Fibroblast of skin of left biceps (primary cell): Measurements from ENCODE around the gene PTK6.
"Not testable (repeated sequence)": the region's sequence is repeated elsewhere in the genome, so short reads cannot be mapped to it uniquely, and the experiment has no call there.

Source experiments
- DNase-seq, 2 experiments: peaks; one replicate each; pipeline ENCODE4 v3.0.0-alpha.2; 2013; ENCODE audit warnings: low read depth in 2 of 2

The PTK6 gene

DNA sequence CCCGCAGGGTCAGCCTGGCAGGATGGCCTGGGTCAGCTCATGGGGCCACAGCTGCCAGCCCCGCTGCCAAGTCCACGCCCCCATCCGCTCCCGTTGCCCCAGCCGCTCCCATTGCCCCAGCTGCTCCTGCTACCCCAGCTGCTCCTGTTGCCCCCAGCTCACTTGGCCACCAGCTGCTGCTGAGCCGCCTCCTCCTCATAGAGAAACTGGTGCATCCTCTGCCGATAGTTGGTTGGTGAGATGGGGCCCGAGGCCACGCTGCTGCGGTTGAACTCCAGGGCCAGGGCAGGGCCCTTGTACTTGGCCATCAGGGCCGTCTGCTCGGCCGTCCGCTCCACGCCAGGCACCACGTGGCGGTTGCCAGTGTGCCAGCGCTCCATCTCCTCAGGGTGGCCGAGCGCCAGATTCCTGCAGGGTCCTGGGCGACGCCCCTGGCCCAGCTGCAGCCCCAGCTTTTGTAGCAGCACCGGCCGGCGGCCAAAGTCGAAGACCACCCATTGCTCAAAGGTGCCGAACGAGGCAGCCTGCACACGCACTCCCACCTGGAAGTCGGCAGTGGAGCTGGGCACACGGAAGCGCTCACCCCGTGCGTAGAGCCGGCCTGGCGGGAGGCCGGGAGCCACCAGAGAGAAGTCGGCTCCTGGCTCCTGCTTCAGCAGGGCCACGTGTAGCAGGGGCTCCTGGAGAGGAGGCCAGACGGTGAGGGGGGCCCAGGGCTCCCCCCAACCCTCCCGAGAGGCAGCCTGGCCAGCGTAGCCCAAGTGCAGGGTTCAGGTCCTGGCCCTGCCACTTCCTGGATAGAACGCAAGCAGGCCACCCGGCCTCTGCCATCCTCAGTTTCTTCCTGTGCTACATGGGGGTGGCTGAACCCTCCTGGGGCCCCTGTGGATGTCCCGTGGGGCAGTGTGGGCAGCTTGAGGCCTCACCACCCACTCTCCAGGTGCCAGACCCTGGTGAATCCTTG, 32.1 kb upstream of the PTK6 start:
- no peak for DNase-seq

DNA sequence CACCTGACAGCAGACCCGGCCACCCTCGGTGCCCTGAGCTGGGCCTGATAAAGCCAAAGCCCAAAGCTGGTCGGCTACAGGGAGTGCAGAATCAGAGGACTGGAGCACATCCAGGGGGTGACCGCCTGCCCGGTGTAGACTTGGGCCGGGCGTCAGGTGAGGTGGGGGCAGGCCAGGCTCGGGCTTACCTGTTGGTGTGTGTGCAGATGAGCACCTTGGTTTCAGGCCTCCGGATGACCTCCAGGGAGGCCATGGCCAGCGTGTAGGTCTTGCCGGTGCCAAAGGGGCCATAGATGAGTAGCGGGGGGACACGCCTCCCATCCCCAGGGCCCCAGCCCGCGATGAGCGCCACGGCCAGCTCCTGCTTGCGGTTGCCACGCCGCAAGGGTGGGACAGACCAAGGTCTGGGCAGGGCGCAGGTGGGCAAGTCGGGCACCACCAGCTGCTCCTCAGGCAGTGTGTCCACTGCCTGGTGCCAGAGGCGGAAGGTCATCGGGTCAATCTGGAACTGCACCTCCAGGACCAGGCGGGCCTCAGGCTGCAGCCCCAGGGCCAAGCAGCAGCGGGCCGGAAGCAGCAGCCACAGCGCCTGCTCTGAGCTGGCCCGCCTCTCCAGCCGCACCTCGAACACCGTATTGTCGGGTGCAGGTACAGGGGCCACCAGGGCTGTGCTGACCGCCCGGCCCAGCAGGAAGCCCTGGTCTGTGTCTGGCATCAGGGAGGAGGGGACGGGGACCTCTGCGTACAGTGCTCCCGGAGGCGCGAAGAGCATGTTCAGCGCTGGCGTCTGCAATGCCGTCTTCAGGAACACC, 31.2 kb upstream of the PTK6 start:
- no peak for DNase-seq

DNA sequence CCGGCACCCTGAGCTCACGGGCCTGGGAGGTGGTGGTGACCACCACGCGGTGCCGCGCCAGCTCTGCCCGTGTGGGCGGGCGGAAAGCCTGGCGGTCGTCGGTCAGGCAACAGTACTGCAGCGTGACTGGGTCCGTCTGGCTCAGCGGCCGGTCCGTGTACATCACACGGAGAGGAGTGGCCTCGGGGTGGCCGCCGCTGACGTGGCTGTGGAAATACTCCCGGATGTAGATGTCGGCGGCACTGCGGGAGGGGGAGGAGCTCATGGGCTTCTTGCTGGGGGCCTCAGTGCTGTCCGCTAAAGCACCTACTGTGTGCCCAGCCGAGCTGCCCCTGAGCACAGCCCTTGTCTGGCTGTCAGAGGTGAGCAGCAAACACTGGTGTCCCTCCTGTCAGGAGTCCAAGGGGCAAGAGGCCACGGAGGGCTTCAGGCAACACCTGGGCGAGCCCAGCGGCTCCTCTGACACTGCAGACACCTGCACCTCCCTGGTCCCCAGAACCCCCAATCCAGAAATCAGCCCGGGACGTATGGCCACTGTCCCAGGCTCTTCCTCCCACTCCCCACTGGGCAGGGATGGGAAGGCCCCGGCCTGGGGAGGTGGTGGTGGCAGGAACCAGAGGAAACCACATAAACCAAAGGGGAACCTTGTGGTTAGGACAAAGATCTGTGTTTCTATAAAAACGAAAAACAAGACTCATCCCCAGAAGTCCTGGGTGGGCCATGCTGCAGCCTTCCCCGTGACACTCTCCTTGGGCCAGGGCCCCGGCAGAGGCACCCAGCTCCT, 30.4 kb upstream of the PTK6 start:
- DNase-seq, result no peak

DNA sequence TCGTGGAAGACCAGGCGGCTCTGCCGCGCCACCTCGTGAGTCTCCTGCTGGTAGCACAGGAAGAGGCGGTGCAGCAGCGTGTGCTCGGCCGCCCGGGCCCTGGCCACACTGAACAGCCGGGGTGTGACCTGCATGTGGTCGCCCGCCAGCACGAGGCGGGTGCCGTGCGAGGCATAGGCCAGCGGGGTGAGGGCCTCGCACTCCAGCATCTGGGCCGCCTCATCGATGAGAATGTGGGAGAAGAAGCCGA, 29.9 kb upstream of the PTK6 start:
- DNase-seq, result no peak

DNA sequence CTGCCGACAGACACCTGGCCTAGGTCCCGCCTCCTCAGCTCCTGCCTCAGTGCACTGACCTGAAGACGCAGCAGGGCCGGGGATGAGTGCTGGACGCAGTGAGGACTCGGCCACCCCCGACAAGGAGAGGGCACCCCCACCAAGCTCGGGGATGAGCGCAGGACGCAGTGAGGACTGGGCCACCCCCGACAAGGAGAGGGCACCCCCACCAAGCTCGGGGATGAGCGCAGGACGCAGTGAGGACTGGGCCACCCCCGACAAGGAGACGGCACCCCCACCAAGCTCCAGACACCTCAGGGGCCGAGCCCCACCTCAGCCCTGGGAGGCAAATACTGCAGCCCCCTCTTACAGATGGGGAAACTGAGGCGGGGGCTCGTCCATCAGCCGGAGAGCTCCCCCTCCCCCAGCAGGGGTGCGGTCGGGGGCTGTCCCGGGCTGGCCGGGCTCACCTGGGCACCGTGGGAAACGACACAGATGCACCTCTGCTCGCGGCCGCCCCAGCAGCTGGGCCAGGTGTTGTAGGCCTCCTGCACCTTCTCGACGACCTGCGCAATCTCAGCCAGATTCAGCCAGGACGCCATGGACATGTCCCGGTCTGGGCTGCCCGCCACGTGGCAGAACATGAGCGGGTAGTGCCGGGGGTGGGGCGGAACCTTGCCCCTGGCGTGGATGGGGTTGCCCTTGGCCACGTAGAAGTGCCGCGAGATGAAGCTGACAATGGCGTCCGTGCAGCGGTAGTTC, 29.4 kb upstream of the PTK6 start:
- DNase-seq, result no peak

DNA sequence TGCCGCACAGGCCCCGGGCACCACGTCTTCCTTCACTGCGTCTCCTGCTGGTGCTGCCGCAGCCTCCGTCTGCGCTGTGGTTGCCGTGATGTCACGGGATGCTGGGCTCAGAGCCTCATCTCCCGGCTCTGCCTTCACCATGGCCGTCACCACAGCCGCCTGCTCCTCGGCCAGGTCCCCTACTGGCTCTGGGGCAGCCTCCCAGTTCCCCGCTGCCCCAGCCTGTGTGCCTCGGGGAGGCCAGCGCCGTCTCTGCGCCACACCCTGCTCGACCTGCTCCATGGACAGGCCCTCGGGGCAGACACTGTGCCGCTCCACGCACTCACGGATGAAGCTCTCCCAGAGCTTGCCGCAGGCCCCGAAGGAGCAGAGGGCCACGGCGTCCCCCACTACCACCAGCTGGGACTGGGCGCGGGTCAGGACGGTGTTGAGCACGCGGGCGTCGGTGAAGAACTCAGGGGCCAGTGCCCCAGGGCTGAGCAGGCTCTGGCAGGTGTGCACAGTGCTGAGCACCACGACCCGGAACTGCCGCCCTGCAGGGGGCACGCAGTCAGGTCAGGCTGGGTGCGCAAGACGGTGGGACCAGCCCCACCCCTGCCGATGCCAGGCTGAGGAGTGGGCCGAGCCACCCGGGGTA, 28.6 kb upstream of the PTK6 start:
- DNase-seq, result no peak

DNA sequence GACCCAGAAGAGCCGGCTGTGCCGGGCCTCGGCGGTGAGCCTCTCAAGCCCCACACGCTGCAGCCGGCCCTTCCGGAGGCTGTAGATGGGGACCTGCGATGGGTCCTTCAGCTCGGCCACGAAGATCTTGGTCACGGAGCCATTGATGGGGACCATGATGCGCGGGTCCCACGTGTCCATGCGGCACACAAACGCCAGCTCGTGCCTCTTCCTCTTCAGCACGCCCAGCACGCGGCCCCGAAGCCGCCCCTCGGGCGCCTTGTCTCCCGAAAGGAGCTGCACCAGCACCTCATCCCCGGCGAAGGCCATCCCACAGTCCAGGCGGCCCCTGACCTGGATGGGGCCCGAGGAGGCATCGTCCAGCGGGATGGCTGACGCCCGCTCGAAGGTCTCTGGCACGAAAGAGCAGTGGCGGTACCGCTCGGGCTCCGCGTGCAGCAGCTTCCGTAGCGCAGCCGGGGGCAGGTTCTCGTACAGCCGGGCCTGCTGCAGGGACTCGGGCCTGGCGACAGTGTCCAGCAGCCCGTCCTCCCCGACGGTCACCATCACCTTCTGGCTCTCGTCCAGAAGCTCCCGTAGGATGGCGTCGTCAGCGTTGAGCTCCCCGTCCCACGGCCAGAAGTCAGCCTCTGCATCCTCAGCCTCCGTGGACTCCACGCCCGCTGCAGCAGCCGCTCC, 28.0 kb upstream of the PTK6 start:
- no peak for DNase-seq

DNA sequence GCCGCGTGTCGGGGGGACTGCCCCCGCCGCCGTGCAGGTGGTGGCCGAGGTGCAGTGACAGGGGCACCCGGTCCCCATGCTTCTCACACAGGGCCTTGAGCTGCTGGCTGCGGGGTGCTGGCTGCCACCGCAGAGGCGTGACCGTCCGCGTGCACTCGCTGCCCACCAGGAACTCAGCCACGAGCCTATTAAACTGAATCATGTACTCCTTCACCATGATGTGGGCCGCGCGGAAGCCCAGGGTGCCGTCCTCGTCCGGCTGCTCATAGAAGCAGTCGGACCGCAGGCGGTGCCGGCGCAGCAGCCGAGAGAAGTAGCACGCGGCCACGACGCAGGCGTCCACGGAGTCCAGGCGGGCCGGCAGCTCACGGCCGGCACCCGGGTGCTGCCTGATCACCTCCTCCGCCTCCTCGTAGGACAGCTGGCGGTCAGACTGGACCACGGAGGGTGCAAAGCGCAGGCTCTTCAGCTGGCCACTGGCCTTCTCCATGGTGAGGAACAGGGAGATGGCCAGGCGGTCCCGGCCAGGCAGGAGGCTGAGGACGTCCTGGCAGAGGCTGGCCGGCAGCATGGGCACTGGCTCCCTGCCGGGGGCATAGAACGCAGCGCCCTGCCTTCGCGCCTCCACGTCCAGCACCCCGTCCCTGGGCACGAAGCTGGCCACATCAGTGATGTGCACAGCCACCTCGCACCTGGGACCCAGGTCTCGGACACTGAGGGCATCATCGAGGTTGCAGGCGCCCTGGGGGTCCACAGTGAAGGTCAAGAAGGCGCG, 27.0 kb upstream of the PTK6 start:
- DNase-seq, result no peak

DNA sequence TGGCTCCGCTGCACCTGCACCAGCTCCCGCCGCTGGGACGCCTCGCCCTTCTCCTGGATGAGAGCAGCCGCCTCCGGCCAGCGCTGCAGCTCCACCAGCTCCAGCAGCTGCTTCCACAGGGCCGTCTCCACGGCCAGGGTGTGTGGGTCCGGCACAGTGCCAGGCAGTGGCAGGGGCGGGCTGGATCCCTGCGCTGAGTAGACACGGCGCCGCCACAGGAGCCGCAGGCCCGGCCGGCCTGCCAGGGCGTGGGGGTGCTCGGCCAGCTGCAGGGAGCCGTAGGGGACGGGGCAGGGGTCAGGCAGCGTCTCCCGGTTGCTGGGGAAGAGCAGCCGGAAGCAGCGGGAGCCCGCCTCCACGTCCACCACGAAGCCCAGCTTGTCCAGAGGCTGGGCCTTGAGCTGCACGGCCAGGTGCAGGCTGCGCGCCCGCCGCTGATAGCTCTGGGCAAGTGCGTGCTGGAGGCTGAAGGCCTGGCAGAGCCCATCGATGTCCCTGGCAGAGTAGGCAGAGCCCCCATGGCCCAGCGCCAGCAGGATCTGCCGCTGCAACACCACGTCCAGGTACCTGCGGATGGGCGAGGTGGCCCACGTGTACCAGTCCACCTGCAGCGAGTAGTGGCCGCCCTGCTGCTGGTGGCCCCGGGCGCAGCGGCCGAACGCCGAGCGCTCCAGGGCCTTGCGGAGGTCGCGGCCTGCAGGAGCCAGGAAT, 26.2 kb upstream of the PTK6 start:
- DNase-seq, result no peak

DNA sequence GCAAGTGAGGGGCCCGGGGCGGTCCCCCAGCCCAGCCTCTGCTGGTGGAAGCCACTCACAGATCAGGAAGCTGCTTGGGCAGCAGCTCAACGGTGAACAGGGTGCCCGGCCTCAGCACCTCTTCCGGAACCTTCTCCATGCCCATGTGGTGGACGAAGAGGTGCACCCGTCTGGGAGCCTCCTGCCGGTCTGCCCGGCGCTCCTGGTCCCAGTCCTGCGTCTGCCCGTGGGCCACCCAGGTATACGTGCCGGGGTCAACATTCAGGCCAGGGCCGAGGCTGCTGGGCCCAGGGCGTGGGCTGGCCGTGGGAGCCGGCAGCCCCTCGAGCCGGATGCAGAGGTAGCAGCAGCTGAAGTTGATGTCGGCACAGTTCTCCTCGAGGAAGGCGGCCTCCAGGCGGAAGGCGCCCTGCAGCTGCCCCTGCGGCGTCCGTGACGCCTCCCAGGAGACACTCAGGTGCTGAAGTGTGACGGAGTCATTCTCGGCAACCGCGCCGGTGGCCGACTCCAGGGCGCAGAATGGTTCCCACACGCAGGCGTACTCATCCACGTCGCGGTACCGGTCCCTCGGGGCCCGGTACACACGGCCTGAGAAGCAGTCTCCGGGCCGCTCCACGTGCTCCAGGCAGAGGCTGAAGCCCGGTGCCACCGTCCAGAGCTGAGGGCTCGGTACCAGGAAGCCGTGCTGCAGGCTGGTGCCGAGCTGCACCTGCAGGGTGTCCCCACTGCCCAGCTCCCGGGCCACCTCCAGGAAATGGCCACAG, 25.5 kb upstream of the PTK6 start:
- DNase-seq, result no peak

DNA sequence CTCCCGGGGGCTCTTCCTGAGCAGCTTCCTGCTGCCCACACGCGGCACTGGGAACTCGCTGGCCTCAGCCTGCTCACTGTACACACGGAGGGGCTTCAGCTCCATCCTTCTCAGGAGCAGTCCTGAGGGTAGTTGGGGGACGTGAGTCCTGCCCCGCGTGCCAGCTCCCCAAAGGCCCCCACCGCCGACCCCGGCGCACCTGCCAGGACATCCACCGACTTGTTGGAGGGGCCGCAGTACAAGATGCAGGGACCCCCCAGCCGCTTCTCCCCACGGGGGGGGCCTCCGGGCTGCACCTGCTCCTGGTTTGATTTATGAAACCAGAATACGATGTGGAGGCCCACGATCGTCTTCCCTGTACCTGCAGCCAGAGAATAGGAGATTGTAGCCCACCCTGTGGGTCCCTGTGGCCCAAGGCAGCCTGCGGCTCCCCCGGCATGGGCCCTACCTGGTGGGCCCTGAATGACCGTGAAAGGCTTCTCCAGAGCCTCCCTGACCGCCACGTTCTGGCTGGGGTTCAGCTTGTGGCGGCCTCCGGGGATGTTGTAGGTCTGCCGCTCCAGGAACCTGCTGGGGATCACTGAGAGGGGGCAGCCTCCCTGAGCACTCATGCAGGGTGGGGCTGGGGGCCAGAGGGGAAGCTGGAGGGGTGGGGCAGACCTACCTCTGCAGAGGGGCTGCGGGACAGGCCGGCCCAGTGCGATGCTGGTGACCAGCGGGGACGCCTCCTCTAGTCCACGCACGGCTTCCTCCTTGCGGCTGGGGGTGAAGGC, 24.6 kb upstream of the PTK6 start:
- DNase-seq, result no peak

DNA sequence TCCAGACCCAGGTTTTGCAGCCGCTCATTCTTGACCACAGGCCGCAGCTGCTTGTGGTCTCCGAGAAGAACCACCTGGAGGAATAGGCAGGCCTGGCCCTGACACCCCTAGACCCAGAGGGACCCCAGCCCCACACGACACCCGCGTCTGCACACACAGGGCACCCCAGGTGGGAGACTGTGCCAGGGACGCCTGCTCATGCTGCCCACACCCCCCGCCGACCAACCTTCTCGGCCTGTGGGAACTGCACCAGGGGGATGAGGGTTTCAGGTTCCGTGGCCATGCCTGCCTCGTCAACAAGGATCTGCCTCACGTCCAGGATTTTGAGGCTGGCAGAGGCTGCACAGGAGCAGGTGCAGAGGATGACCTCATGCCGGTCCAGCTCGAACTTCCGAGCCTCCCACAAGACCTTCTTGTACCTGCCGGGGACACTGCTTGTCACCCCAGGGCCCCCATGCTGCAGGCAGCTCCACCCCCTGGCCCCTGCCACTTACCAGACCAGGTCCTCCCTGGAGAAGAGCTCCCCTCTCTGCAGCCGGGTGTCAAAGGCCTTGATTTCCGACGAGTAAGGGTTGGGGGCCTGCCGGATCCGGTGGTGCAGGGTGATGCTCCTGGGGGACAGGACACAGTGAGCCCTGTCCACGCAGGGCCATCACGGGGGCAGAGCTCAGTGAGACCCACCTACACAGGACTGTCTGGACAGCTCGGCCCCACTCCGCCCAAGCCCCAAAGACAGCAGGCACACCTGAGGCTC, 23.9 kb upstream of the PTK6 start:
- no peak for DNase-seq

DNA sequence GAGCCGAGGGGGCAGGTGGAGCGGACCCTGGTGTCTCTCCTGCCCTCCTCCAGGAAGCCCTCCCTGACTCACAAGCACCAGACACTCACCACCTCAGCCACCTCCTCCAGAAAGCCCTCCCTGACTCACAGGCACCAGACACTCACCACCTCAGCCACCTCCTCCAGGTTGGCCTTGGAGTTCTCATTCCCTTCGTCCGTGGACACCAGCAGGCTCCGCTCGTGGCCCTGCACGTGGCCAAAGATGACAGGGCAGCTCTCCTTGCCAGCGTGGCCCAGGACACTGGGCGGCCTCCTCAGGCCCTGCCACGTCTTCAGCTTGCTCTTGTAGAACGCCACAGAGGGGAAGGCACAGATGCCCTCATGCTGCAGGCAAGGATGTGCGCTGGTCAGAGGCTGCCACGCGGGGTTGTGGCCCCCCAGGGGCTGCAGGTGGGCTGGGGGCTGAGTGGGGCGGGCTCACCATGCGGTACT, 23.2 kb upstream of the PTK6 start:
- no peak for DNase-seq

DNA sequence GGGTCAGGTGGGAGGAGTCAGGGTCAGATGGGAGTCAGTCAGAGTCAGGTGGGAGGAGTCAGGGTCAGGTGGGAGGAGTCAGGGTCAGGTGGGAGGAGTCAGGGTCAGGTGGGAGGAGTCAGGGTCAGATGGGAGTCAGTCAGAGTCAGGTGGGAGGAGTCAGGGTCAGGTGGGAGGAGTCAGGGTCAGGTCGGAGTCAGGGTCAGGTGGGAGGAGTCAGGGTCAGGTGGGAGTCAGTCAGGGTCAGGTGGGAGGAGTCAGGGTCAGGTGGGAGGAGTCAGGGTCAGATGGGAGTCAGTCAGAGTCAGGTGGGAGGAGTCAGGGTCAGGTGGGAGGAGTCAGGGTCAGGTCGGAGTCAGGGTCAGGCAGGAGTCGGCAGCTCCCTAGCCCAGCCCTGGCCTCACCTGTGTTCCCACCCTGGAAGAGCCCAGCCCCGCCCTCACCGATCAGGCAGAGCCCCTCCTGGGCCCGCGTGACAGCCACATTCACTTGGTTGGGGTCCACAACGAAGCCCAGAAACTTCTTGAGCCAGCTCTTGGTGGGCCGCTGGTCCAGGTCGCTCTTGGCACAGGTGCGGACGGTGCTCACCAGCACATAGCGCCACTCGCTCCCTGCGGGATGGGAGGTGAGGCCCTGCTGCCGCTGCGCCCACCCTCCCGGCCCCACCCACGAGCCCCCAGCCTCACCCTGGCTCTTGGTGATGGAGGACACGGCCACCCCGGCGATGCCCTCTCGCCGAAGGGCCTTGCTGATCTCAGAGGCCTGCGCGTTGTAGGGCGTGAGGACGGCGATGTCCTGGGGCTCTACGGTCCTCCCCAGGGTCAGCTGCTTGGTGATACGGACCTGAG, 22.5 kb upstream of the PTK6 start:
- DNase-seq, result not testable (repeated sequence)

DNA sequence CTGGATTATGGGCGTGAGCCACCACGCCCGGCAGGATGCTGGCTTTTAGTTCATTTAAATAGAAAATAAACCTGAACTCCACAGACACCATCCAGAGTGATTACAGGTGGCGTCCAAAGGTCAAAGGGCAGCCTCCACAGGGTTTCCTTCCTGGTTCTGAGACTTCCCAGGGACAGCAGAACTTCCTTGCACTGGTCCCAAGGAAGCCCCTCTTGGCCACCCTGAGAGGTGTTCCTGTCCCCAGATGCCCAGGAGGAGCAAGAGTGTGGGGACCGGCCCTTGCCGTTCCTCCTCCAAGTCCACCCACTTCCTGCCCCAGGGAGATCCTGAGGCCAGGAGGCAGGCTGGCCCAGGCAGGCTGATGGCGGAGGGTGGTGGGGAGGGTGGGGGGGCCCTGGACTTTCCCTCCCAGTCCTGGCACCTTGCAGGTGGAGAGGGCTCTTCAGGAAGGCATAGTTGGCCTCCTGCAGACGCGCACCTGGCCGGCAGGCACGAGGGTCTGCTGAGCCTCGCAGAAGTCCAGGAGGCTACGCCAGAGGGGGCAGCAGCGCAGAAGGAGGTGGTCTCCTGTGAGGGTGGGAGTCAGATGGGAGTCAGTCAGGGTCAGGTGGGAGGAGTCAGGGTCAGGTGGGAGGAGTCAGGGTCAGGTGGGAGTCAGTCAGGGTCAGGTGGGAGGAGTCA, 21.8 kb upstream of the PTK6 start:
- no peak for DNase-seq
